HL-60/S4 treated with phorbol 12-myristate 13-acetate at 8.2 ng/mL for 4 days and 3 days (cell line): Measurements from ENCODE around the gene MORN1.

Source experiments
- in situ Hi-C: fragments of 300-500 bp; cut with MboI; formaldehyde crosslinking; loops from 2 replicates; pipeline ENCODE4 v1.15.0; 2022; ENCODE audit warnings: low sequenced_read_pairs

MORN1 gene

DNA sequence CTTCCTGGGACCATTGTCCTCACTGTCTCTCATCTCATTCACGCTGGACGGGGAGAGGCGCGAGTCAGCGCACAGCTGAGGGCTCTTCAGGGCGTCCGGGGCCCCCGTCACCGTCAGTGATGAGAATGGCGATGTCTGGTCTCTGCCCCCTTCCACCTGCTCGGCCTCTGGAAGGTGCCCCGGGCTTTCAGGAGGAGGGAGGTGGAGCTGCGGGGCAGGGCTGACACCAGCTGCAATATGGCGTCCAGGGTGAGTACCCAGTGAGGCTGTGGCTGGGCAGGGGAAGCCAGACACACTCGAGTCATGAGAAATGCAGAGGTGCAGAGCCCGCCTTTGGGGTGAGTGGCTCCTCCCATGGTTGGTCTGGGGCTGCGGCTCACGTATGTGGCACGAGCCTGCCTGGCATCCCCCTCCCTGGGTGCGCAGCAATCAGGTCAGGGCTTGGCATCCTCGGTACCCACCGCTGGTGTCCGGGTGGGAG is 15.1 kb downstream of the MORN1 start:
- in situ Hi-C loops: loop anchor here (10.0 kb wide), 1 partner anchor 182 kb away; the partner anchor contains the start of gene FAAP20

DNA sequence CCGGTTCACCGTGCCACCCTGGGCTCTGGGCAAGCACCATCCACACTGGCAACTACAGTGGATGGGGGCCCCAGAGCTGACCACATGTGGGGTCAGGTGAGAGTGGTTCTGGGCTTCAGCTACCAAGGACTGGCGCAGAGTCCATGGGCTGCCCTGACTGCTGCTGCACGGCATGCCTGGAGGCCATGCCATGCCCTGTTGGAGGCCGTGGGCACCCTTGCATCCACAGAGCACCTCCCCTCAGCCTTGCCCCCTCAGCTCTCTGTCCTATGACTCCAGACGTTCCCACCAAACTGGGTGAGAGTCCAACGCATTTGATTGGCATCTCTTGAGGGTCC is 15.5 kb downstream of the MORN1 start:
- in situ Hi-C loops: loop anchor here (10.0 kb wide), 1 partner anchor 181 kb away; the partner anchor contains the start of gene FAAP20

DNA sequence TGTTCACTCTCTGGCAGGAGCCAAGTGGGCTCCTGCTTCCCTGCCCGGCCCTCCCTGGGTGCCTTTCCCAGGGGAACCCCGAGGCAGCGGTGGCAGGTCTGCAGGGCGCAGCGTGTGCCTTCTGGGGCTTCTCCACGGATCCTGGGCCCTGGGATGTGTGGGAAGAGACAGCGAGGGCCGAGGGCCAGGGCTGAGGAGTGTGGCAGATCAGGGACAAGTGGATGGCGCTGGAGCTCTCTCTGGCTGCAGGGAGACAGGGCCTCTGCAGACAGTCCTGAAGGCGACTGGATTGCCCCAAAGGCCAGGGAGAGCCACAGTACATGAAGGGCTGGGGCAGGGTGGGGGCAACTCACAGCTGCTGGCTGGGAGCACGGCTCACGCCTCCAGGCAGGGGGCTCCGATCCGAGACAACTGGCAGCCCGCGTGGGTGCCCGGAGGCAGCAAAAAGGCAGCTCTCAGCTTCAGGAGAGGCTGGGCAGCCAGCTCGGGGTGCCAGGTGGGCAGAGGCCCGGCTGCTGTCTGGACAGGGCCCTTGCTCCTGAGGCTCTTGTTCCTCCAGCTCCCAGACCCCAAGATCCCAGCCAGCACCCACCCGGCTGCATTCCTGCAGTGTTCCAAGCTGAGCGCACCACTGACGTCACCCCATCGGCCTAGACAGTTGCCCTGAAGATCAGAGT is 16.0 kb downstream of the MORN1 start:
- in situ Hi-C loops: loop anchor here (10.0 kb wide), 1 partner anchor 181 kb away; the partner anchor contains the start of gene FAAP20

DNA sequence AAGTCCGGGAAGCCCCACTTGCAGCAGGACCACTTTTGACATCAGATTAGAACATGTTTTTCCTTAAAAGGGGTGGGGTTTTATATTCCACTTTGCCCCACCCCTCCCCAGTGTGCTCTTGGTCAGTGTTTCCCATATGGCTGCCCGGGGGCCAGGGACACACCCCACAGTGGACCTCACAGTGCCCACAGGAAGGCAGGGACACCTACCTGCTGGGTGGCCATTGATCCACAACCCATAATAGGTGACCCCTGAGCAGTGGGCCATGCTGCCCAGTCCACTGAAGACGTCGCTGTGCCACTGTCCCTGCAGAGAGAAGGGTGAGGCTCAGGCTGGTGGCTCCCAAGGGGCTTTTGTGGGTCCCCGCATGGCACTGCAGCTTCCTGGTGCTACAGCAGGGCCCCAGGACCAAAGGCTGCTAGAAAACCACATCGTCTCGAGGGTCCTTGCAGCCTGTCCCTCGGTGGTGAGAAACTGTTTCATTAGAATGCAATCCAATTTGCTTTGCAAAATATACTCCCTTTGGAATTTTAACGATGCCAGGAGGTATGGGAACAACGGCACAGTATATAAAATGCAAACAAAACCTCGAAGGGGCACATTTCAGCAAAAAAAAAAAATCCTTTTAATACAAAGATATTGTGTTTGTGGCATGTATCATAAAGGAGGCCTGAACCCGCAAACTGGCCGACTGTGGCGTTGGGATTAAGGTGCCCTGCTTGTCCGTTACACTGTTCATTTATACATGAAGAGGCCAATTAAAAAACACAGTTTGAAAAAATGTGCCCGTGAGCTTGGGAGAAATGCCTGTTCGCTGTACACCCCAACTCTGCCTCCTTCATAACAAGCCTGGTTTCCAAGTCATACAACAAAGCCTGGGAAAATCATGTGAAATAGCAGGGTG is 16.9 kb downstream of the MORN1 start:
- in situ Hi-C loops: loop anchor here (10.0 kb wide), 1 partner anchor 180 kb away; the partner anchor contains the start of gene FAAP20

DNA sequence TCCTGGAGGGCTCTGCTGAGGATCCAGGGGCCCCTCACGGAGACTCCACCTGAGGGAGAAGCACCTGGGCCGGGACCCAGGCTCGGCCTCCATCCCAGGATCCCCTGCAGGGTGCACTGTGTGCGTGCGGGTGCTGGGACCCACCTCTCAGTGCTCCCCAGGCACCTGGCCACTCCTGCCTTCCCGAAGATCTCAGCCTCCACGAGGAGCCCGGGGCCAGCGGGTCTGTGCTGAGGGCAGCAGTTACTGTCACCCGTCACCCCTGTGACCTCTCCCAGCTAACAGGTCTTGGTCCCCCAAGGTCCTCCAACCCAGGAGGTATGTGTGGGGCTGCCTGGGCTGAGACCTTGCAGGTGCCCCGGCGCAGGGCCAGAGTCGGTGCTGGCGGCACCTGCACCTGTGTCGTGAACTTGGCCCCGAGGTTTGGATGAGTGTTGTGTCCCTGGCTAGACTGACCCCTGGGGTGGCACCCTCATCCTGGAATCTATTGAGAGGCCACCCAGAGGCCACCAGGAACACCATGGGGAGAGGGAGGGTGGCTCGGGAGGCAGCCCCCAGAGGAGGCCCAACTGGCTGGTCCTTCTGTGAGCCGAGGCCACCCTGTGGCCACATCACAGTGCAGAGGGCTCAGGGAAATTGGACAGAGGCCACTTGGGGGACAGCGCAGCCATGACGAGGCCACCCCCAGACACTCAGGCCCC is 17.7 kb downstream of the MORN1 start:
- in situ Hi-C loops: loop anchor here (10.0 kb wide), 1 partner anchor 179 kb away; the partner anchor contains the start of gene FAAP20

DNA sequence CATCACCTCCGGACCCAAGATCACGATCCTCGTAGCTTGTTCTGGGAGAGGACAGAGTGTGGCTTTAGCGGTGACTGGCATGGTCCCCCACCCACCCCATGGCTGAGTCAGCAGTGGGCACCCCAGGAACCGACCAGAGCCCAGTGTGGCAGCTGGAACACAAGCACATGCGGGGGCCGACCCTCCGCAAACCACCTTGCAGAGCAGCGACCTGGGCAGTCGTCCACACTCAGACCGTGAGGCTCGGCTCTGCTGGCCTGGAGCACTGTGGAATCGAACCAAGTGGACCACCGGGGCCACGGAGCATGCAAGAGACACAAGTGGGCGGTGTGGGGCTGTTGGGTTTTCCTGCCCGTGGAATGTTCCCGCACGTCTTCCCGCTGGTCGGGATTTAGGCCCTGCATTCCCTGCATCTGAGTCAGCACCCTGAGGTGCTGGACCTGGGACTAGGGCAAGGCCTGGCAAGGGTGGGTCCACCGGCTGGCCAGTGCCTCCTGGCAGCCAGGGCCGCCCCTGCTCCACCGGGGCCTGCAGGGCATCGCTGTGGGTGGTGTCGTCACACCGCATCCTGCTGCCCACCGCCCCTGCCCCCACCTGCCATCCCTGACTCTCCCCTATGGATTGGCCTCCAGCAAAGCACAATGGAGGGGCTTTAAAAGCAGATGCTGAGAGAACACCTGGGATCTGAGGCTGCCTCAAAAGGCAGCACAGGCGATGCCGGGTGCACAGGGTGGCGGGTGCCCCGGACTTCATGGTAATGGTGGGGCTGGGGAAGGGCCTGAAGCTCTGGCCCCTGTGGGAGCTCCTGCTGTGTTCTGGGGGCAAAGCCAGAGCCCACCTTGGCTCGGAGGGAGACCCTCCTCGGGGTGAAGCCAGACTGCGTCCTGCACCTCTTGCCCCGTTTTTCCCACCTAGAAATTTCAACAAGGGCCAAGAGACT is 18.5 kb downstream of the MORN1 start:
- in situ Hi-C loops: loop anchor here (10.0 kb wide), 1 partner anchor 178 kb away; the partner anchor contains the start of gene FAAP20

DNA sequence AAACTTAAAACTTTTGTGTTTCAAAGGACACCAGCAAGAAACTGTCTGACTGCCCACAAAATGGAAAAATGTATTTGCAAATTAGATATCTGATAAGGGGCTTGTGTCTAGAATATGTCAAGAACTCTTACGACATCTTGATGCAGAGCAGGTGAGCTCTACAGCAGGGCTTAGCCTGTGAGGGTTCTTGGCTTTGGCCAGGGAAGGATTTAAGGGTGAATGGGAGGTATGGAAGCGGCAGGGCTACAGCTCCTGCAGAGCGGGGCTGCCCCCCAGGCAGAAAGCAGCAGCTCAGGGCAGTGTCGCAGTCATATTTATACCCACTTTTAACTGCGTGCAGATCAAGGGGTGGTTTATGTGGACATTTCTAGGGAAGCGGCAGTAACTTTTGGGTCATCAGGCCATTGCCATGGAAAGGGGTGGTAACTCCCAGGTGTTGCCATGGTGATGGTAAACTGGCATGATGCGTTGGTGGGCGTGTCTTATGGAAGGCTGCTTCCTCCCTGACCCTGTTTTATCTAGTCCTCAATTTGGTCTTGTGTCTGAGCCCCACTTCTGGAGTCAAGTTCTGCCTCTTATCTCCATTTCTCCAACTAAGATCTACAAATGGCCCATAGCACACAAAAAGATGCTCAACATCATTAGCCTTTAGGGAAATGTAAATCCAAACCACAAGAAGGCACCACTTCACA is 23.2 kb downstream of the MORN1 start:
- in situ Hi-C loops: no loop called here

DNA sequence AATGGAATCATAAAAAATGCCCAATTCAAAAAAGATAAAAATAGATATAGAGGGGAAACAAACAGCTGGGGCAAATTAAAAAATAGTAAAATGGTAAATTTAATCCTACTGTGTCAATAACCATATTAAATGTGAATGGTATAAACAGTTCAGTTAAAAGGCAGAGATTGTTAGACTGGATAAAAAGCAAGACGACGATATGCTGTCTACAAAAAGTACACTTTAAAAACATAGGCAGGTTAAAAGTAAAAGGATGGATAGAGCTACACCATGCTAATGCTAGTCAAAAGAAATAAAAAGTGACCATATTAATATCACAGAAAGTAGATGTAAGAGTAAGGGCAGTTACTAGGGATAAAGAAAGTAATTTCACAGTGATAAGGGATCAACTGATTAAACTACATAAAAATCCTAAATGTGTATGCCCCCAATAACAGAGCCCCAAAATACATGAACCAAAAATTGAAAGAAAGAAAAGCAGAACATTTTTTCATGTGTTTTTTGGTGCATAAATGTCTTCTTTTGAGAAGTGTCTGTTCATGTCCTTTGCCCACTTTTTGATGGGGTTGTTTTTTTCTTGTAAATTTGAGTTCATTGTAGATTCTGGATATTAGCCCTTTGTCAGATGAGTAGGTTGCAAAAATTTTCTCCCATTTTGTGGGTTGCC is 27.4 kb downstream of the MORN1 start:
- in situ Hi-C loops: no loop called here

DNA sequence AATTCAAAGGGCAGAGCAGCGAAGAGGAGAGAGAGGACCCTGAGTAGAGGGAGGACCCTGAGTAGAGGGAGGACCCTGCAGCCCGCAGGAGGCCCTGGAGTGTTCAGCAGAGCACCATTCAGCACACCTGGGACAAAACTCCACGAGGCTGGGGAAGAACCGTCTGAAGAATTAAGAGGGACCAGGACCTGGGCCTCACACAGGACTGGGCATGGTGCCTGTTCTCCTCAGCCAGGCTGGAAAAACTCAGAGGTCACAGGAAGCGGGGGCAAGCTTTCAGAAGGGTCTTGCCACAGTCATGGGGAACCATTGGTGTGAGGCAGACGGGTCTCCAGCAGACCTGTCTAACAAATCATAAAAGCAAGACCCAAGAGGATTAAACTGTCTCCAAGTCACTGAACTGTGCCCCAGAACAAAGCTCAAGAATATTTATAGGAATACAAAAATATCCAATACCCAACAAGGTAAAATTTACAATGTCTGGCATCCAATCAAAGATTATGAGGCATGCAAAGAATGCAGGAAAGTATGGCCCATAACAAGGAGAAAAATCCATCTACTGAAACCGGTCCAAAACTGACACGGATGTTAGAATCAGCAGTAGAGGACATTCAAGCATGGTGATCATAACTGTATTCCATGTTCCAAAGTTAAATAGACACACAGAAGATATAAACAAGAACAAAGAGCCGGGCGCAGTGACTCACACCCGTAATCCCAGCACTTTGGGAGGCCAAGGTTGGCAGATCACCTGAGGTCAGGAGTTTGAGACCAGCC is 30.6 kb downstream of the MORN1 start:
- in situ Hi-C loops: no loop called here

DNA sequence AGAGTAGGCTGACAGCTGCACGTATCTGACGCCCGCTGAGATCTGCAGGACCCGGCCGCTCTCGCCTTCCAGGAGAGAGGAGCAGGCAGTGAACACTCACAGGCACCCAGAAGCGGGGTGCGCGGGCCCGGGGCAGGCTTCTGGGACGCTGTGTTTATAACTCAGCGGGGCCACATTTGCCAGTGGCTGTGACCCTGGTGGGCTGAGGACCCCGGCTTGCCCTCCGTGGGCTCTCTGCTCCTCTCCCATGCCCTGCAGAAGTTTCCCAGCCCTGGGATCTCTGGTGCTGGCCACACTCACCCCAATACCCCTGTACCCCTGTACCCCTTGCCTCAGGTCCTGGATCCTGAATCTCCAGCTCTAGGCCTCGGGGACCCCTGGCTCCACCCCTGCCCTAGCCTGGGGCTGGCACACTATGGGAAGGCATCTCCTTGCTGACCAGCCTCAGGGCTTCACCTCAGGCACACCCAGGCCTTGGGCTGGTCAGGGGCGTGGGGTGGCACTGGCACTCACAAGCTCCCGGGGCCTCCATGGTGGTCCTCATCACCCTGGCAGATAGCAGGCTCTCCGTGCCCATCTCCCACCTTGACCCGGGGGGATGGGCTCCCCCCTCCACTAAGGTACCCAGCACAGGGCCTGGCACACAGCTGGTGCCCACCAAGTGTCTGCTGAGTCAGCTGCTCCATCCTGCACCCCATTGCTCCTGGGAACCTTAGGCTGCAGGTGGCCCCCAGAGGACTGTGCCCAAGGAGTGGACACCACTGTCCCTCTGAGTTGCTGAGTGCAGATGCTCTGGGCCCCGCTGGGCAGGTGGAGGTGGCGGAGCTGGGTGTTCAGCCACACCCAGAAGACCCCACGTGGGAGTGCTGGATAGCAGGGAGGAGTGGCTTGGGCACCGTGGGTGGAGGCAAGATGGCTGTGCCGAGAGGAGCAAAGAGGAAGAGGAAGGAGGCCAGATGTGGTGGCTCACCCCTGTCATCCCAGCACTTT is 32.4 kb downstream of the MORN1 start:
- in situ Hi-C loops: no loop called here

DNA sequence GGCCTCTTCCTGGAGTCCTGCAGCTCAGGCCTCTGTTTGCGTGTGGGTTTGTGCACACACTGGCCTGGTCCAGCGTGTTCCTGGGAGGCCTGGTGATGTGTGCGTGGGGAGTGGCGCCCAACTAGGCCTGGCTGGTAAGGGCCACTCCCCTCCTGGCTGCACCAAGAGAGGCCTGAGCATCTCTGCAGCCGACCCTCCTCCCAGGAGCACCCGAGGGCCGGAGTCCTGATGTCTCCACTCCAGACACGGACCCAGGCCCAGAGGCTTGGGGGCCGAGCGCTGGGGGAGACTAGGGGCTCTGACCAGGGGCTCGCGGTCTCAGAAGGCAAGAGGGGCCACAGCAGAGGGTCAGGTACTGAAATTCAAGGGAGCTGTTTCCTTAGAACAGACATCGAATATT is 33.3 kb downstream of the MORN1 start:
- in situ Hi-C loops: no loop called here

DNA sequence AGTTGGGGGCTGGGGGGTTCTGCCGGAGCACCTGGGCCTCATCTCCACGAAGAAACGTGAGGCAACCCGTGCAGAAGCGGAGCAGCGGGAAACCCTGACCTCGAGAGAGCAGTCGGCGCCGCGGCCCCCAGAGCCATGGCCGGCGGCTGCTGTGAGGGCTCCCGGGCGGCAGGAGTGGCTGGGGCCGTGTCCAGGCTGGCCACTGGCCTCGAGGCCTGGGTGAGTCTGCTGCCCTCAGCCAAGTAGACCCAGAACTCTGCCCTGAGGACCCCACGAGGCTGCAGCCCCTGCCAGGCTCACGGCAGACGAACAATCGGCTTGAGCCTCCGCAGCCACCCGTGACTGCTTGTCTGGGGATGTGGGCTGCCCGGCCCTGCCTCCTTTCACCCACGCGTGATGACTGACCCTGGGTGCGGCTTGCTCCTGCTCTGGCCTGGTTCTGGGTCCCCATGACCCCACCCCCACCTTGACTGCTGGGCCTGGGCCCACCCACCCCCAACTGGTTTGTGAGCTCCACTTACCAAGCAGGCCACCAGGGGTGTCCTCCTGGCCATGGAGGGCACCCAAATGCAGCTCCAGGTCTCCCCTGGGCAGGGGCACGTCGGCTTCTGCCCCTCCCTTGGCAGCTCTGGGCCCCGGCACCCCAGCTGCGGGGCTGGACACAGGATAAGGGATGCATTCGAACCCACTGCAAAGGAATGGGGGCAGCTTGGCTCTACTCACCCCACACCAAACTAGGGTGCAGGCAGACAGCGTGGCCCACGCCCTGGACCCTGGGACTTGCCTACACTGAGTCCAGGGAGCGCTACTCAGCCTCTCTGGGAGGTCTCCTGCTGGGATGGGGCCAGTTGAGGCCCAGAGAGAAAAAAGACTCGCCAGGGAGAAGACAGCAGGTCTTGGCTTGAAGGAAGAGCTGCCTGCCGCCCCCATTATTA is 34.2 kb downstream of the MORN1 start:
- in situ Hi-C loops: no loop called here

DNA sequence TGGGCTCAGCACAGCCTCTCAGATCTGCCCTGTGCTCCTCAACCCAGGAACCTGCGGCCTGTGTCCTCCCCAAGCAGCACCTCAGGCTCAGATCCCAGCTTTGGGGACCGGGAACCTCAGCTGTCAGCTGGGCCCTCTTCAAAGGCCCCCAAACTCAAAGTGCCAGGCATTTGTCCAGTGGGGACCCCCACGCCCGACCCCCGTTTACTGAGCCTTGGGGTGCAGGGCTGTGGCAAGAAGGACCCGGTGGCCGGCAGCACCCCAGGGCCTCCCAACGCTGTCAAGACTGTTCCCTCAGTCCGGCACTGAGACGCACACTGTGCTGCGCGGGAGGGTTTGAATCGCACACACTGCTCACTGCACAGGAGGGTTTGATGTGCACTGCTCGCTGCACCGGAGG is 35.0 kb downstream of the MORN1 start:
- in situ Hi-C loops: no loop called here

DNA sequence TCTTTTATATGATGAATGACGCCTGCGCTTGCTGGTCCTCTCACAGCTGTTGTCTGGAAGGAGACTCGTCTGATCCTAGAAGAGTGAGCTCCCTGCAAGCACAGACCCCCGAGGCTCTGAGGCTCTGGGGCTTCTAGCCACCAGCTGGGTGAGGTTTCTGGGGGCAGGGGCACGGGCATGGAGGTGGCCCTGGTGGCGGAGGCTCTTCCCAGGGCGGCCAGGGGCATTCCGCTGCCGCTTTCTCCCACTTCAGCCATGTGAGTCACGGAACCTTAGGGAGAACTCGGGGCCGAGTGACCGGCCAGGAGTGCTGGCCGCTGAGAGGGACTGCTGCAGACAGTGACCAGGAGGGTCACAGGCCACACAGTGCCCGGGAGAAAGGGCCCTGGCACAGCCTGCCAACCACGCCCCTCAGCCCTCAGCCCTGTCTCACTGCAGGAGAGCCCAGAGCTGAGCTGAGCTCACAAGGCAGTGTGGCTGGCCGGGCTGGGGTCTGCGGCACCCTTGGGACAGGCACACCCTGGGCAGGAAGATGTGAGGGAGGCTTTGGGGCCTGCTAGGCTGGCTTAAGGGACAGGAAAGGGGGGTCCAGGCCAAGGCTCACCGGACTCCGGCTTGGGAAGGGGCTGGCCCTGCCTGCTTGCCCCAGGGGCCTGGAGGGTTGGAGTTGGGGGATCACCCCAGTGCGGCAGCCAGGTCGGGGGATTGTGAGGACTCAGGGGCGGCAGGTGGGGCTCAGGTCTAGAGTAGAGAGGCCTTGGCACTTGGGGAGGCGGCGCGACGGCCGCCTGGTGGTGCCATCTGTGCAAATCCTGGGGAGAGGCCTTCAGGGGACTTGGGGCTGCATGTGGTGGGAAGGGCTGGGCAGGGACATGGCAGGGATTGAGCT is 35.7 kb downstream of the MORN1 start:
- in situ Hi-C loops: no loop called here
